ENCODE measurements around the gene CHST8.

The CHST8 gene

DNA sequence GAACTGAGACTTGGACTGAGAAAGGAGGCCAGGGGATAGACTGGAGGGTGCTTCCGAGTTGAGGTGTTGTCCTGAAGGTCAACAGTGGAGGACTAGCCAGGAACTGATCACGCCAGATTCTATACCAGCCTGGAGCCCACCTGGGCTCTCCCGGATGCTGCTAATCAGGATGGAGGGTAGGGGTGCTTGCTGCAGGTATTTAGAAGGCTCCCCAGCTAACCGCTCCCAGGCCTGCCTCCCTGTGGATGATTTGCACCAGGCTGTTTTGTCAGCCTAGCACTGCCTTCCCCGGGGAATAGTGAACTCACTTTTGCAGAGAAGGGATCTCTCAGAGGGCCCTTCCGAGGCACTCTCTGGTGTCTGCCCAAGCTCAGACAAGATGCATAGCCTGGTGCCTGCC is 114.4 kb downstream of the CHST8 start:
- DNase-seq (ENCODE audit: low read depth in 2 of 2), result no peak

DNA sequence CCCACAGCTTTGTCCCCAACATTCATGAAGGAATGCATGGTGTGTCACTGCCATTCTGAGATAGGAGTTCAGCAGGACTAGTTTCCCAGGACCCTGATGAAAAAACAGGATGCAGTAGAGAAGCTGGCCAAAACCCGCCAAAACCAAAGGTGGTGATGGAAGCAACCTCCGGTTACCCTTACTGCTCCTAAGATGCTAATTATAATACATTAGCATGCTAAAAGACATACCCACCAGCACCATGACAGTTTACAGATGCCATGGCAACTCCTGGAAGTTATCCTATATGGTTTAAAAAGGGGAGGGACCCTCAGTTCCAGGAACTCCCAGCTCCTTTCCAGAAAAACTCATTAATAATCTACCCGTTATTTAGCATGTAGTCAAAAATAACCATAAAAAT is 115.0 kb downstream of the CHST8 start:
- no peak for DNase-seq (ENCODE audit: low read depth in 2 of 2)

DNA sequence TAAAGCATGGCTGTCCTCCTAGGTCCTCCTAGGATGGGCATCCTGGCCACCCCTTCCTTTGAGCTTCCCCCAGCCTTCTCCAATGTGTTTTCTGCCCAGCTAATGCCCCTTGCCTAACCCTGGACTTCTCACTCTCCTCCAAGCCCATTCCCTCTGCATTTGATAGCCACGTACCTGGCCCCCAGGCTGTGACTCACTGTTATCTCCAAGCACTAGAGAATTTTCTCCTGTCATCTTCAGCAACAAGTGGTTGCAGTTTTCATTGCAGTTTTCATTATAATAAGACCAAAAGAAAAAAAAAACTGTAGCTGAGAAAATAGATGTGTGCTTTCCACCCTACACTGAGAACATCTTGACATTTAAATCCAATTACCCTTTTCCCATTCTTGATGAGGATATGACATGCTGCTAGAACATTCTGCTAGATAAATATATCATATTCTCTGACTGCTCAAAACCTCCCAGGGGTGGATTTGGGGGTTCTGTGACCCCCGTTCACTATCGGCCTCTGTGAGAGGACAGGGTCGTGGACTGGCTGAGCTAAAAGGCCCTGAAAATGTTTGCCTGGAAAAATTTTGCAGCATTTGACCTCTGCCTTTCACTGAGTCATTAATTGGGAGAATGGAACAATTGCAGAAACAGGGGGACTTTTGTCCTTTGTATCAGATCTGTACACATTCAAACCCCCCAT is 116.1 kb downstream of the CHST8 start:
- no peak for DNase-seq (ENCODE audit: low read depth in 2 of 2)

DNA sequence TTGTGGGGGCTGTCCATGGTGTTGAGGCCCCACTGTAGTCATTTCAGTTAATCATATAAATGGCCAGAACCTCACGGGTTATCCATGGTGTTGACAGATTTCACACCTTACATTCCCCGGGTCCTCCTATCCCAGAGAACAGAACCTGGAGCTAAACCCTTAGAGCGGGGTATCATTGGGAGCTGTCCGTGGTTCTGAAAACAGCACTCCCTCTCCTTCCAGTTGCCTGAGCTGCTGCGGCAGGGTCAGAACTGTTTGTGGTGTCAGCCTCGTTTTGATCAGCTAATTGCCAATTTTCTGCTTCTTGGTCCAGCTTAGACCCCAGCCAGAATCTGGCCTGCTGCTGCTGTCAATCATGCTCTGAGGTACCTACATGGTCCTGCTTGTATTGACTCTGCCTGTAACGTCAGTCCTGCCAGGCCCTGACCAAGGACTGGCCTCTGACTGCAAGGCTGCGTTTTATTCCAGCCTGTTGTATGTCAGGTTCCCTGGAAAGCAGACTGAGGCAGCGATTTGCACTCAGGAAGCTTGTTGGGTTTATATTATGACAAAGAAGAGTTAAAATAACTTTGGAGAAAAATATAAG is 119.2 kb downstream of the CHST8 start:
- DNase-seq (ENCODE audit: low read depth in 2 of 2), result no peak

DNA sequence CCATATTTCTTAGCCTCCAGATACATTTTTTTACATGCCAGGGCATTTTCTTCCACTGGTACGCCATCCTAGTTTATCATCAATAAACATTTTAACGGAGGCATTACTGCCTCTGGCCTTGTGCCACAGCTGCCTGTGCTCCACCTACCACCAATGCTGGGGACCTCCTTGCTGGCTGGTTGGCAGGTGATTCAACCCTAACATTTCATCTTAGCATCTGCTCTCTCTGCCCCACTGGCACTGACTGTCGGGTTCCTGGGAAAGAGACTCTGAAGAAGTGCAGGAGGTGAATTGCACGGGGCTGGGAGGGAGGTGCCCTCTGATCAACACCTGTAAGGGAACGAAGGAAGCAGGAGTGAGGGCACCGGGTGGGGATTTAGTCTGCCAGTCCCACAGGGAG is 123.5 kb downstream of the CHST8 start:
- DNase-seq (ENCODE audit: low read depth in 2 of 2), result no peak

DNA sequence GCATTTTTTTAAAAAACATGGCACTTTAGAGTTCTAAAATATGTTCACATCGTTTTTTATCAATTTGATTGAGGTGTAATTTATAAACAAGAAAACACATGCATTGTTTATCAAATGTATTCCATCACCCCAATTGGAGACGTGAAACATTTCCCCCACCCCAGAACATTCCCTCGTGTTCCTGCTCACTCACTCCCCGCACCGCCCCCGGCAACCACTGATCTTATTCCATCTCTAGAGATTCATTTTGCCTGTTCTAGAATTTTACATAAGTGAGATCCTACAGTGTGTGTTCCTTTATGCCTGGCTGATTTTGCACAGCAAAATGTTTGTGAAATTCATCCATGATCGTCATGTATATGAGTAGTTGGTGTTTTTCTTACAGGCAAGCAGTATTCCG is 124.4 kb downstream of the CHST8 start:
- DNase-seq (ENCODE audit: low read depth in 2 of 2), result no peak

DNA sequence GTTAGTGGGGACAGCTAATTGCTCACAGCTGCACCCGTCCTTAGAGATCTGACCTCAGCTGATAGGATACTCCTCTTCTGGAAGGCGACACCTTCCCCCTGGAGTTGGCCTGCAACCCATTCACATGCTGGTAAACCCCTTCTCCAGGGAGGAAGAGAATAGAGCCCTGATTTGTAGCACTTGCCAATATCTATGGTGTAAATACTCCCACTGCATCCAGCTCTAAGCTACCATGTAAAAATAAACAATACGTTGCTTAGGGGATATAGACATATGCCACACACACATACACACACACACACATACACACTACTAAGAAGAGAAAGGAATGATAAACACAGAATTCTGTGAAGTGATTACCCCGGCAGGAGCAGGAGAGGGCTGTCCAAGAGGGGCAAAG is 125.5 kb downstream of the CHST8 start:
- DNase-seq (ENCODE audit: low read depth in 2 of 2), result no peak

DNA sequence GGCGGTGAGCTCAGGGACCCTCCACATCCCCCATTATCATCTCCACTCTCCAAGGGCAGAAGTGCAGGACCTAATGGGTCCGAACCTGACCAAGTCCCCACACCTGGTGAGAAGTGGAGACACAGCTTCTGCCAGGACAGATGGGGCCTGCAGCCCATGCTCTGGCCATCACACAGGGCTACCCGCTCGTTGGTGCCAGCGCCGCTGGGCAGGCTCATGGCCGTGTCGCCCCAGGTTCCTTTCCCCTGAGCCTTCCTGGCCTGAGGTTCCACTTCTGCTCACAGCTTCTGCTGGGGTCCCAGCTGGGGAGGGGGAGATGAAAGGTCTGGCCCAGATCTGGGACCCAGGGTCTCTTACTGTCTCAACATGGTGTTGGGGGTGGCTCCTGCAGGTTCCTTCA is 126.5 kb downstream of the CHST8 start:
- no peak for DNase-seq (ENCODE audit: low read depth in 2 of 2)

DNA sequence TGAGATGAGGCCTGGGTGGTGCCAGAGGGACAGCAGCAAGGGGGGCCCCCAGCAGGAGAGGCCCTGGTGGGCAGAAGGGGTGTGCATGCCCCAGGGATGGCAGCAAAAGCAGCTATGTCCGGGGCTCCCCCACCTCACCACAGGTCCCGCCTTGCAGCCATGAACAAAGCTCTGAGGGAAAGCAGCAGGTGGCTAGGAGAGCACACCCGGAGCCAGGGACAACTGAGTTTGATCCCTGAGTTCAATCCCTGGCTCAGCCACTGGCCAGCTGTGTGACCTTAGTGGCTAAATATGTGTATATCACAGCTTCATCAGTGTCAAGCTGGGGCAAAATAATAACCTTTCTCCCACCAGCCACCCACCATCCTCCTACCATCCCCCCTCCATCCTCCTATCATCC is 127.3 kb downstream of the CHST8 start:
- DNase-seq (ENCODE audit: low read depth in 2 of 2), result no peak

DNA sequence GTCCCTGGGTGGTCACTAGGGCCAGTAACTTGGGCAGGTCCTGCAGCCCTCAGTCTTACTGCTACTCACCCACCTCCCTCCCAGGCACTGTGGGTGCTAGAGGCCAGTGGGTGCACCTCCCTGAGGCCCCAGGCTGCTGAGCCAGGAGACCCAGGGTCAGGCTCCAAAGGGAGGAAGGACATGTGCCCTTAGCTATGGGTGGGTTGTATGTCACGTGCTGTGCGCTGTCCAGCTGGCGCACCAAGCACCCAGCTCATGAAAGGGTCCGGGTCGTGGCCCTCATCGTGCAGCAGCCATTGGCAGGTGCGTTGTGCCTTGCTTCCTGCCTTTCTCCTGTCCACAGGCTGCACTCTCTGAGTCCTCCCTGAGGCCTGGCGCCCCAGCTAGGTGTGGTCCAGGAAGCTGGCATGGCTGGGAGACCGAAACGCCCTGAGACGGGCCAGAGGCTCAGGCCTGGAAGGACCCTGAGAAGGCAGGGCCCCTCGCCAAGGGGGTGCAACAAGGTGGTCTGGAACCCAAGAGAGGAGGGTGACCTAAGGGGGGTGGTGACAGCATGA is 127.9 kb downstream of the CHST8 start:
- no peak for DNase-seq (ENCODE audit: low read depth in 2 of 2)

DNA sequence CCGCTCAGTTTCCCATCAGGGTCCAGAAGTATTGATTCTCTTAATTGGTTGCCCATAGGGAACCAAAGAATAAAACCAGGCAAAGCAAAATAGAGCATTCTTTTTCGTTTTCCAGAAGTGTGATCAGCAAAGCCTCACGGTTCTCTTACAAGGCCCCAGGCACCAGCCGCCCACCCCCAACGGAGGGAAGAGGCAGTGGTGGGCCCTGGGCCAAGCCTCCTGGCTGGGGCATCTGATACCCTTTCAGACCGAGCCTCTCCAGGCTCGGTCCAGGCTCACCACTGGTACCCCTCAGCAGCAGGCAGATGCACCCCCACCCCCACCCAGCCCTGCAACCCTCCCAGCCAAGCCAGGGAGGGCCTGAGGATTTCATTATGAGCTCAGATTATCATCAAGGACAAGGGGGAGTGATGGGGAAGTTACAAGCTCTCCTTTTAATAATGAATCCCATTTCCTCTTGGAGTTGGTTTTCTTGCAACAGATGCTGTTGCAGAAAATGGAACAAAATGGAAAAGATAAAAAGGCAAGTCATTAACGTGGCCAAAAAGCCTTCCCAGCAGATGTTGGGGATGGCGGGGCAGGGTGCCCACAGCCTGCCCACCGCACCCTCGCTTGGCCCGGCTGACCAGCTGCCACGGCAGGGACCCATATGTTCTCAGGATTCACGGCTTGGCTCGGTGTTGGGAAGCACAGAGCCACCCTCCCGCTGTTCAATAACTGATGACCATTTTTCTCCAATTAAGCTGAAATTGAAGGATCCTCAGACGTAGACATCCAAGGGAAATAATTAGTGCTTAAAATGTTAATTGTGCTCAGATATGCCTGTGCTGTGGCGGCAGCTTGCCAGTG is 129.1 kb downstream of the CHST8 start:
- DNase-seq (ENCODE audit: low read depth in 2 of 2), result no peak

DNA sequence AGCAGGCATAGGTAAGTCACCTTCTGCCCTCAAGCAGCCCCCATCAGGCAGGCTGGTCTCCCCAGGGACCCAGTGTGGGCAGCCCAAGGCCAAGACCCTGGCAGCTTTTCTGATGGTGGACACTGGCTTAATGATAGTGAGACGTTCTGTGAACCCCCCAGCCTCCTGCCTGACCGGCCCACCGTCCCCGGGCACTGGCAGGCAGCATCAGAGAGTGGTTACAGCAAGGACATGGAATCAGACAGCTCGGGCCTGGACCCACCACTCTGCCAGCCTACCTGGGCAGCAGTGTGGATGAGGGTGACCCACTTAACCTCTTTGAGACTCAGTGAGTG is 129.7 kb downstream of the CHST8 start:
- no peak for DNase-seq (ENCODE audit: low read depth in 2 of 2)

DNA sequence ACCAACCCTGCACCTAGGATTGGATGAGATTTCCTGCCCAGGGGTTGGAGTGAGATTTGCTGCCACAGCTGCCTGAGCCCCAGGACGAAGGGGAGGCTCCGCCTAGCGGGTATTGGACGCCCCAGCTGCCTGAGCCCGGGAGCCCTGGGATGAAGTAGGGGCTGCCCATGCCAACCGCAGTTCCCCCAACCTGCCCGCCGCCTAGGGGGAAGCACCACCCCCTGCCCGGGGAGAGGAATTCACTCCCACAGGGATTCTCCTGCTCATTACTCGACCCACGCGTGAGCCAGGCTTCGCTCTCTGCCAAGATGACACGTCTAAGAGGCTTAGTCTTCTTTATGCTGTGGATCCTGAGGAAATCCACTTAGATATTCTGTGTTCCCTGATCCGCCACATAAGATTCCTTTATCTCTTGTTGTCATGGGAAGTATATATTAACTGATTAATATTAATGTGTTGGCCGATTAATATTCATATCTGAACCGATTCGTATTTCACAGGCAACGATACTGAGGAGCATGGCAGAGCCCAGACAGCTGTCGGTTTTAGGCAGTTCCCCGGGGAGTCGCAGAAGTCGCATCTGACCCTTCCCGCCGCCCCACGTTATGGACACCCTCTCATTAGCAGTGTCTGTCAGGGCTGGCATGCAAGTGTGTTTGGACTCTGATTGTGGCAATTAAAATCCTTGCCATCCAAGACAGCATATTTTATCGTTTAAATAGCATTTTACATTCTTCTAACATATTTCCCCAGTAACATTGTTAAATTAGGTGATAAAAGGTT is 130.5 kb downstream of the CHST8 start:
- DNase-seq (ENCODE audit: low read depth in 2 of 2), result no peak

DNA sequence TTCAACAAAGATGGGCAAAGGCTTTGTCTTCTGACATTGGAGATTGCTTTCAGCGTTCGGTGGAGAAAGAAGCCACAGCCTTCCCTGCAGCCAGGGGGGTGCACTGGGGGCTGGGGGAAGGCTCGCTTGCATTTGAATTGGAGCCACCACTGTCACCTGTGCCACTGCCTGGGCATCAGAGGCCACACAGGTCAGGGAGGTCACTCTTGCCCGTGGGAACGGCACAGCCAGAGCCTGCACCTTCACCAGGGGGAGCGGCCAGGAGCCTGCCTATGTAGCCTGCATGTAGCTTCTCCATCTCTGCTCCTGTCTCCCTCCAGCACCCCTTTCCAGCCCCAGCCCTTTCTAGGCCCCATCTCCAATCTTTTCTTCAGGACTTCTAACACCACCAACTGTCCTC is 131.2 kb downstream of the CHST8 start:
- no peak for DNase-seq (ENCODE audit: low read depth in 2 of 2)

DNA sequence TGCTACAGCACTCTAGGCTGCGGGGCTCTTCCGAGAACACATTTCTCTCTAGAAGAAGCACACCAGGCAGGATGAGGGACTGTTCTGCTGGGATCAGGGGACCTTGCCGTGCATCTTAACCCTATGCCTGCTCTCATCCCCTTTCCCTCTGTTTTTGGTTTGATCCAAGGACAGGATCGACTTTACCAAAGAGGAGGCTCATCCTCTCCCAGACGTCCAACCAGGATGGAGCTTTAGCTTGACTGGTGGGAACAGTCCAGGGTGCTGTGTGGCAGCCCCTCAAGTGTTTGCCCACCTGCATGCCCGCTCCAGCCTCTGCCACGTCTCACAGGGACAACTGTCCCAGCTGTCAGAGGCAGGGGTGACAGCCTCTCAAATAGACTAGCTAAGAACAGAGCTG is 132.6 kb downstream of the CHST8 start:
- DNase-seq (ENCODE audit: low read depth in 2 of 2), result no peak

DNA sequence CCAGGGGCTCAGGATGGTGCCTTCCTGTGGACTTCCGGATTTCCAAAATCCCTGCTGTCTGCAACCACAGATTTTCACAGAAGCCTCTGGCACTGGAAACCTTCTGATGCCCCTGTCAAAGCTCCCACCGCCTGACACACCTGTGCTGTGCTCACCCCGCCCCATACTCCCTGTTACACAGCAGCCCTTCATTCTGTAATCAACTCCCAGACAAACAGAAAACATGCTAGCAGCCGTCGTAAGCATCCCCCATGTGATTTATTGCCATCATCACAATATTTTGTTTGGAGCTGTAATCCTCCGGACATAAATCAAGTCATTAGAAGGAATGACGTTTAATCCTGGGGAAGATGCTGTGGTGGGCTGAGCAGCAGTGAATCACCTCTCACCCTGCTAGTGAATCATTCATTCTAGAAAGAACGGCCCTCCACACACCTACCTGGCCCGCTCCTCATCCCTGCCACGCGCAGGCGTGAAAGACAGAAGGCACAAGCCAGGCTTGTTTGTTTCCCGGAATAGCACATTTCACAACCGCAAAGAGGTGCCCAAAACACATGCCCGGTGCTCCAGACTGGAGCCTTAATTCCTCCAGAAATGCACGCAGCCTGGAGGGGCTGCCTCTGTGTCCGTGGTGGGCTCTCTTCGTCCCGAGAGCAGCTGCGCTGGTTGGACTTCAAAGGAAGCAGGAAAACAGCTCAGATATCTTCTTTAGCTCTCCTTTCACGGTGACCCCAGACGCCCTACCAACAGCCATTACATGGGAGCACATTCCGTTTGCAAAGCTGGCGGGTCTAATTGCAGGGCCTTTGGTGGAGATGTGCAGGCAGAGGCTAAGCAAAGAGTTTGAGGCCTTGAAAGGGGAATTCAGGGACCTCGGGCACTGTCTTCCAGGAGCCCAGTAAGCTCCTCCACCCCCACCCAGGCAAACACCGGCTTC is 133.6 kb downstream of the CHST8 start:
- DNase-seq (ENCODE audit: low read depth in 2 of 2), result no peak

DNA sequence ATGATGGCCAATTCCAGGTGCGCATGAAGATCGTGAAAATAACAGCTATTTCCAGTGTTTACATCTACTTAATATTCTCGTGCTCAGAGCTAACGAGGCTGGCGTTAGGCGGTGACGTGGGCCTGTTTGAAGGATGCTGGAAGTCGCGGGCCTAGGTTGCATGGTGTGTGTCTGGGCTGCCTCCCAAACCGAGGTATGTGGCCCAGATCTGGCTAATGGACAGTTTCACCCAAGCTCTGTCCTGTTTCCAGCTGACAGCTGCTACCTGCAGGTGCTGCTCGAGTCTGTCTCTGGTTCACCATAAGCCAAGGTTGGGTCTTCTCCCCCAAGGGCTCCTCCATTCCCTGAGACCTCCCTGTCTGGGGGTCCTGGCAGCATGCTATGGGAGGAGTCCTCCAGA is 134.4 kb downstream of the CHST8 start:
- no peak for DNase-seq (ENCODE audit: low read depth in 2 of 2)

DNA sequence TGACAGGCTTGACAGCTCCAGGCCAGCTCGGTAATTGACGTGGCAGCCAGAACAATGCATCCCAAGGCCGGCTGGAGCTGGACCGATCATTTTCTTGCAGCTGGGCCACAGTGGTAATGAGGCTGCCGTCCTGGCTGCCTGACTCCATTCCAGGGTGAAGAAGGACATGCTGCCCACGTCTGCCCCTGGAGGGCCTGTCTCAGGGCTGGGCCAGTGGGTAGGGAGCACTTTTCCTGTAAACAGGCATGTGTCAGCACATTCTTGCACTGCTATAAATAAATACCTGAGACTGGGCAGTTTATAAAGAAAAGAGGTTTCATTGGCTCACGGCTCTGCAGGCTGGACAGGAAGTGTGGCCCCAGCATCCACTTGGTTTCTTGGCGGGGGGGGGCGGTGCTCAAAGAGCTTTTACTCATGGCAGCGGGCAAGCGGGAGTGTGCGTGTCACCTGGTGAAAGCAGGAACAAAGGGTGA is 136.8 kb downstream of the CHST8 start:
- DNase-seq (ENCODE audit: low read depth in 2 of 2), result no peak

DNA sequence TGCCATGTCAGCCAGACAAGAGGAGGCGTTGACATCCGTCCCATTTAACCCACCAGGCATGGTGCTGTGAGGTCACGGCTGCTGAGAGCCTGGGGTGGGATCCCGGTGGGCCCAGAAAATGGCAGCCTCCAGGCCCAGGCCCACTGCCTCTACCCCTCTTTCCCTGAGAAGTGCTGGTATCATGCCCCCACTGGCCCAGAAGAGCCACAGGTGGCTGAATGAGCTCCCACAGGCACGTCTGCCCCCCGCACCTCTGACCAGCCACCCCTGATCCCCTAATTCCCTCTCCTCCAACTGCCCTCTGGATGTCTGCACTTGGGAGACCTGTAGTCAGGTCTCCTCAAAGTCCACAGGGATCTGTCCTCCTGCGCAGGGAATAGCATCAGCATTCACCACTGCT is 137.6 kb downstream of the CHST8 start:
- DNase-seq (ENCODE audit: low read depth in 2 of 2), result no peak

DNA sequence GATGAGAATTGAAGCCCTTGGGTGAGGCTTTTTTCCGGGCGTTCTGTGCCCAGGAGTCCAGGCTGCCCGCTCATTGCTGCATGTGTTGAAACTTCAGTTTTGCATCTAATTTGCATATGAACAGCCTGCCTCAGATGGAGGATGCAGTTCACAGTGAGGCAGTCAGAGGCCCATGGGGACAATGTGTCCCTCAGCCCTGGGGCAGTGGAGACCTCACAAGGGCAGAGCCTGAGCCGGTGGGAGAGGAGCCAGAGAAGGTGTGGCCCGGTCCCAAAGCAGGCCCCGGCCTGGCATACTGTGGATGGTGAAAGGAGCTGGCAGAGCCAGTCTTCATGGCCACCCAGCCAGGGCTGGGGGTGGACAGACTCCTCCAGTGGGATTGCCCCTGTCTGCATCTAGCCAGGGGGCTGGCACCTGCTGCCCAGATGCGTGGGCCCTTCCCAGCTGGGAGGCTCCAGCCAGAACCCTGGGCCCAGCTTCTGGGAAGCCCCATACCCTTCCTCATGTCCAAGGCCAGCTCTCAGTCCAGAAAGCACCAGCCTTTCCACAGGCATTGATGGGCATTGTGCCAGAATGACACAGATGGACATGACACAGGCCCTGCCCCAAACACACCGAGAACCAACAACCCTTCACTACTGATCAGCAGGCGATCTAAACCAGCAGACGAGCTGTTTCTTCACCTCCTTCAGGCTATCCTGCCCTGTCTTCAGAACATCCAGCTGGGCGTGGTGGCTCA is 142.0 kb downstream of the CHST8 start:
- no peak for DNase-seq (ENCODE audit: low read depth in 2 of 2)

All from stimulated activated CD4-positive, alpha-beta T cell treated with anti-CD3 and anti-CD28 coated beads, Interleukin-1b, Interleukin-23, amount 100 ng/mL, for 1 hour (primary cell).